ENCODE data around the gene CHD6.

Gene CHD6

GRCh38 chr20:41454250-41454649 lies 163.9 kb downstream of the CHD6 start:
- TF ChIP-seq GATA1 (IDR thresholded peaks at IDR 0.05; ENCODE audit: low read depth, low read length) (no peak), POLR2A (IDR thresholded peaks at IDR 0.05; ENCODE audit: low read length) (no peak)
- DNase-seq, result no peak

GRCh38 chr20:41453010-41453950 lies 164.9 kb downstream of the CHD6 start:
- TF ChIP-seq GATA1 (IDR thresholded peaks at IDR 0.05; ENCODE audit: low read depth, low read length) (no peak), POLR2A (IDR thresholded peaks at IDR 0.05; ENCODE audit: low read length) (no peak)
- no peak for DNase-seq

GRCh38 chr20:41452226-41452625 lies 166.0 kb downstream of the CHD6 start:
- DNase-seq, result no peak
- TF ChIP-seq GATA1 (IDR thresholded peaks at IDR 0.05; ENCODE audit: low read depth, low read length) (no peak), POLR2A (IDR thresholded peaks at IDR 0.05; ENCODE audit: low read length) (no peak)

- no peak for DNase-seq
- no peak for TF ChIP-seq GATA1 (IDR thresholded peaks at IDR 0.05; ENCODE audit: low read depth, low read length)
- no peak for TF ChIP-seq POLR2A (IDR thresholded peaks at IDR 0.05; ENCODE audit: low read length)
These were observed 171.2 kb downstream of the CHD6 start for GRCh38 chr20:41447006-41447405.

GRCh38 chr20:41446456-41446855 lies 171.7 kb downstream of the CHD6 start:
- TF ChIP-seq POLR2A (IDR thresholded peaks at IDR 0.05; ENCODE audit: low read length) (no peak), GATA1 (IDR thresholded peaks at IDR 0.05; ENCODE audit: low read depth, low read length) (no peak)
- no peak for DNase-seq

- TF ChIP-seq GATA1 (IDR thresholded peaks at IDR 0.05; ENCODE audit: low read depth, low read length) (no peak), POLR2A (IDR thresholded peaks at IDR 0.05; ENCODE audit: low read length) (no peak)
- no peak for DNase-seq
These were observed 173.4 kb downstream of the CHD6 start for GRCh38 chr20:41444821-41445220.

DNA sequence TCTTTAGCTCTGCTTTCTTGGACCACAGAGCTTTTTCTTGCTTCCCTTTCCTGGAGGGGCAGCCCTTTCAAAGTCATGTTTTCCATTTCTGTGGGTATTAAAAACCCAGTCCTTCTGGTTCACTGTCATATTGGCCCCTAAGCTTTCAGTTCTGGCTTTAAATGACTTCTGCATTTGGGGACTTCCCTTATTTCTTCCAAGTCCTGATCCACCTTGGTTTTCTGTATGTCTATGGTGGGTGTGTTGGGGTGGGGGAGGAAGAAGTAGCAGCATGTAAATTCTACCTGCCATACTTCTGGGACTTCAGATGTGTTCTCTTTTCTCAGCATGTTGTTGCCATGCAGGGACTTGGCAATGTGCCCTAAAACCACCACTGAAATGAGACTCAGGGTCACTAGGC lies 174.5 kb downstream of the CHD6 start:
- DNase-seq, result no peak
- TF ChIP-seq POLR2A (IDR thresholded peaks at IDR 0.05; ENCODE audit: low read length), result no peak
- TF ChIP-seq GATA1 (IDR thresholded peaks at IDR 0.05; ENCODE audit: low read depth, low read length), result no peak

- DNase-seq, result no peak
- no peak for TF ChIP-seq POLR2A (IDR thresholded peaks at IDR 0.05; ENCODE audit: low read length)
- TF ChIP-seq GATA1 (IDR thresholded peaks at IDR 0.05; ENCODE audit: low read depth, low read length), result no peak
These were observed 177.3 kb downstream of the CHD6 start for GRCh38 chr20:41440882-41441281.

DNA sequence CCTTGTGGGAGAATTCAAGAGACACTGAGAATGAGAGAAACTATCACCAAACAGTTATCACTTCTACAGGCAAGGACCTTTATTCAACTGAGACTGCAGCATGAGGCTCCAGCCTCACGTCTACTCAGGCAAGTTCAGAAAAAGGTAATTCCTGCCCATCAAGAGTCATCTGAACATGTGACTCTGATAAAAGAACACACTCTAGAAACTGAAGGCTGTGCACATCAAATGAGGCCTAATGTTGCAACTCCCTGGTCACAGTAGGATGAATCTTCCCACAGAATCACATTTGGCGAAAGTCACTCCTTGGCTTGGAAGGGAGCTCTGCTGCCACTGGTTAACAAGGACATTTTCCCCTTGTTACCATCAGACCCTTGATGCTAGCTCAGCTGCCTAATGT lies 180.3 kb downstream of the CHD6 start:
- DNase-seq, result no peak

GRCh38 chr20:41436679-41437078 lies 181.5 kb downstream of the CHD6 start:
- DNase-seq, result no peak
- TF ChIP-seq POLR2A (IDR thresholded peaks at IDR 0.05; ENCODE audit: low read length), result no peak
- TF ChIP-seq GATA1 (IDR thresholded peaks at IDR 0.05; ENCODE audit: low read depth, low read length), result no peak

More for the DNA sequence above, 180.3 kb downstream of the CHD6 start:
- no peak for TF ChIP-seq POLR2A (IDR thresholded peaks at IDR 0.05; ENCODE audit: low read length)
- no peak for TF ChIP-seq GATA1 (IDR thresholded peaks at IDR 0.05; ENCODE audit: low read depth, low read length)

DNA sequence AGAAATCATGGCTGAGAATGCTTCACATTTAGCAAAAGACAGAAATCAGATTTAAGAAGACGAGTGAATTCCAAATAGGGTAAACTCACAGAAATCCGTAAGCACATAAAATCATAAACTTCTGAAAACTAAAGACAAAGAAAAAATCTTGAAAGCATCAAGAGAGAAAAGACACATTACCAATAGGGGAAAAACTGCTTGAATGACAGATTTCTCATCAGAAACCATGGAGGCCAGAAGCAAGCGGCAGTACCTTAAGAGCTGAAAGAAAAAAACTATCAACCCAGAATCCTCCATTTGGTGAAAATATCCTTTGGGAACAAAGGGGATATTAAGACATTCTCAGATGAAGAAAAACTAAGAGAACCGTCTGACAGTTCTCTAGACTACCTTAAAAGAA lies 185.0 kb downstream of the CHD6 start:
- TF ChIP-seq POLR2A (IDR thresholded peaks at IDR 0.05; ENCODE audit: low read length) (no peak), GATA1 (IDR thresholded peaks at IDR 0.05; ENCODE audit: low read depth, low read length) (no peak)
- no peak for DNase-seq

DNA sequence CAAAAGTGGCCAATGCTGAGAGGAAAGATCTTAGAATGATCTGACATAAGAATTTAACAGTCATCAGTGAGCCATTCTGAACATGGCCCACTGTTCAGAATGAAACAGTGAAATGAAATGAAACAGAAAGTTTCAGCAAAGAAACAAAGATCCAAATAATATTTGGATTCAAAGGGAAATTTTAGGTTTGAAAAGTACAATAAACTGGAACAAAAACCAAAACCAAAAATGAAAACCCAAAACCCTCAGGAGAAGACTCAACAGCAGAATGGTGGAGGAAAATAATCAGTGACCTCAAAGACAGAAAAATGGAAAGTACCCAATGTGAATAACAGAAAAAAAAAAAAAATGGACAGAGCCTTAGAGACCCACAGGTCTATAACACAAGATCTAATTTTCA lies 185.4 kb downstream of the CHD6 start:
- TF ChIP-seq POLR2A (IDR thresholded peaks at IDR 0.05; ENCODE audit: low read length), result no peak
- TF ChIP-seq GATA1 (IDR thresholded peaks at IDR 0.05; ENCODE audit: low read depth, low read length), result no peak

GRCh38 chr20:41428285-41428684 lies 189.9 kb downstream of the CHD6 start:
- TF ChIP-seq POLR2A (IDR thresholded peaks at IDR 0.05; ENCODE audit: low read length), result no peak
- no peak for TF ChIP-seq GATA1 (IDR thresholded peaks at IDR 0.05; ENCODE audit: low read depth, low read length)
- DNase-seq, result peak in 1 of 2 experiments; percentile 13

More for the DNA sequence above, 185.4 kb downstream of the CHD6 start:
- DNase-seq, result no peak

DNA sequence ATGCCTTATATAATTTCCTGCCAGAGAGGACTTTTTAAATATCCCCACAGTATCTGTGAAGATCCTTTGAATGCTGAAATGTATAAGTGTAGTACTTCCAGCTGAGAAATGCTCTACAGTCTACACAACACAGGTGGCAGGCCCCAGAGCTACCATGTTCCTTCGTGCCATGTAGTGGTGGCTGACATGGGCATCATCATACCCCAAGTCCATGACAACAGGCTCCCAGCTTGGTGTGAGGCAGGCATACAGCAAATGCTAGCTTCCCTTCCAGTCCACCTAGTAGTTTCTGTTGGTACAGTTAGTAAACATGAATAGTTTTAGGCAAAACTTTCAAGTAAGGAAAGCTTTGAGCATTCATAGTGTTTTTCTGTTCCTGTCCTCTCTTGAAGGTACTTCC lies 190.3 kb downstream of the CHD6 start:
- no peak for TF ChIP-seq GATA1 (IDR thresholded peaks at IDR 0.05; ENCODE audit: low read depth, low read length)
- TF ChIP-seq POLR2A (IDR thresholded peaks at IDR 0.05; ENCODE audit: low read length), result no peak
- peak in 1 of 2 experiments; percentile 13 for DNase-seq

DNA sequence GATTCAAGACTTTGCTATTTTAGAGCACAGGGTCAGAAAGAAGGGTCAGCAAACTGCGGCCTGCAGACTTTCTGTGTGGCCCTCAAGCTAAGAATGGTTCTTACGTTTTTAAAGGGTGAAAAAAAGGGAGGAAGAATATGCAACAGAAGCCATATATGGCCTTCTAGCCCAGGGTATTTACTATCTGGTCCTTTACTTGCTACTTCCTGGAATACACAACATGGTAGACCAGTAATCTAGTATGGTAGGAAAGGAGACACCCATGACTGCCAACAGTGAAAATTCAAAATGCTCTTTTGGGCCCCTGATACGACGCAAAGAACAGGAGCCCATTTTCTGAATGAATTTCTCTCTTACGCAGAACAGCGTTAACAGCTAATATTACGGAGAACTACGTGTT lies 191.2 kb downstream of the CHD6 start:
- peak; percentile 19 to 26 for DNase-seq
- TF ChIP-seq POLR2A (IDR thresholded peaks at IDR 0.05; ENCODE audit: low read length) (no peak), GATA1 (IDR thresholded peaks at IDR 0.05; ENCODE audit: low read depth, low read length) (no peak)

Measured in erythroblast (primary cell).